HCT116 (cell line): ENCODE results near the gene IQUB. TPM values are rescaled to one million over a fixed set of nuclear protein-coding genes. Genes with fewer than 3 reads are reported as not detected.
A peak's percentile ranks its signal among the peaks of the same experiment; 100 is the strongest.

Experiments used
- ATAC-seq: fragments of 200-7000 bp; cut with Tn5 transposase; 2 replicates; pipeline ENCODE4 v1.9.1; 2020; ENCODE audit warnings: mild to moderate bottlenecking, moderate library complexity
- Bru-seq: library from RNA; stranded (reverse); fragments of 400-500 nt; gene quantifications from one replicate; lab custom pipeline; 2021; lab: Mats Ljungman, UMichigan
- BruChase-seq, 2 experiments: library from RNA; stranded (reverse); fragments of 400-500 nt; gene quantifications; one replicate each; lab custom pipeline; 2021; lab: Mats Ljungman, UMichigan
- BruUV-seq: library from RNA; stranded (reverse); fragments of 400-500 nt; replicated peaks from 2 replicates; lab custom pipeline; 2021; lab: Mats Ljungman, UMichigan
- CTCF ChIA-PET: fragments of 300-600 bp; sonication (Branson Sonifier 250); formaldehyde crosslinking; loops from one replicate; lab custom pipeline; 2021; ENCODE audit warnings: antibody characterized with exemption; lab: Charles Lee
- POLR2A ChIA-PET: fragments of 300-600, 350-600 bp; sonication (Branson Sonifier 250); formaldehyde crosslinking; loops from one replicate; lab custom pipeline; 2021; ENCODE audit warnings: antibody characterized with exemption; lab: Charles Lee
- RAD21 ChIA-PET, 2 experiments: fragments of 300-600 bp; sonication (Branson Sonifier 250); formaldehyde crosslinking; loops; one replicate each; lab custom pipeline; 2023; ENCODE audit warnings: low total read pairs in 2 of 2; ENCODE audit not compliant: uncharacterized antibody in 2 of 2, unreplicated experiment in 2 of 2, low non-redundant PET in 1 of 2; lab: Charles Lee
- DNase-seq: peaks from one replicate; pipeline ENCODE4 v3.0.0-alpha.2; 2010; ENCODE audit warnings: low read depth, low spot score
- H2AFZ ChIP-seq: fragments of 200-600 bp; shearing (Covaris generic), sonication (generic); 2 replicates; pipeline ENCODE4 v1.6.1; 2017; ENCODE audit warnings: low read depth, mixed run types, mixed read lengths, antibody characterized with exemption, low read length; ENCODE audit not compliant: poor library complexity, severe bottlenecking
- H3K27ac ChIP-seq: 2 replicates; pipeline ENCODE4 v1.5.1; 2012; ENCODE audit warnings: low read depth, low read length
- H3K27me3 ChIP-seq: fragments of 200-600 bp; sonication (generic); 2 replicates; pipeline ENCODE4 v1.6.1; 2016; ENCODE audit warnings: mixed run types, low read length, mixed read lengths; ENCODE audit not compliant: insufficient read depth
- H3K36me3 ChIP-seq, 2 experiments: fragments of 200-500 bp in 1 of 2; fragments of 200-600 bp in 1 of 2; sonication (Bioruptor generic) in 1 of 2; sonication (generic) in 1 of 2; 2 replicates each; pipeline versions ENCODE4 v1.5.1 to v1.6.1; 2014 to 2016; ENCODE audit warnings: low read length in 2 of 2, inconsistent platforms in 1 of 2, mixed read lengths in 1 of 2, mixed run types in 1 of 2; ENCODE audit not compliant: insufficient read depth in 2 of 2, control insufficient read depth in 1 of 2
- H3K4me1 ChIP-seq, 2 experiments: fragments of 200-600 bp in 1 of 2; sonication (generic) in 1 of 2; 2 replicates each; pipeline versions ENCODE4 v1.5.1 to v1.6.1; 2012 to 2017; ENCODE audit warnings: low read length in 2 of 2, inconsistent platforms in 1 of 2, mild to moderate bottlenecking in 1 of 2, mixed read lengths in 1 of 2, mixed run types in 1 of 2, moderate library complexity in 1 of 2; ENCODE audit not compliant: insufficient read depth in 2 of 2, control insufficient read depth in 1 of 2
- H3K4me2 ChIP-seq: fragments of 200-600 bp; sonication (generic); 2 replicates; pipeline ENCODE4 v1.6.1; 2017; ENCODE audit warnings: mixed run types, low read length, mixed read lengths
- H3K4me3 ChIP-seq, 2 experiments: fragments of 200-600 bp in 1 of 2; sonication (generic) in 1 of 2; replicated peaks in 1 of 2; 2 replicates each; pipeline ENCODE4 v1.5.1; 2011 to 2016; ENCODE audit warnings: low read length in 2 of 2, control low read depth in 1 of 2, low read depth in 1 of 2, mild to moderate bottlenecking in 1 of 2, mixed read lengths in 1 of 2, mixed run types in 1 of 2
- H3K79me2 ChIP-seq: fragments of 200-600 bp; sonication (generic); 2 replicates; pipeline ENCODE4 v1.6.1; 2017; ENCODE audit warnings: mild to moderate bottlenecking, mixed run types, low read length, moderate library complexity, mixed read lengths; ENCODE audit not compliant: insufficient read depth
- H3K9ac ChIP-seq: fragments of 200-600 bp; sonication (generic); 2 replicates; pipeline ENCODE4 v1.6.1; 2016; ENCODE audit warnings: low read length, mixed read lengths
- H3K9me2 ChIP-seq: fragments of 200-600 bp; sonication (generic), shearing (Covaris generic); 2 replicates; pipeline ENCODE4 v1.6.1; 2017; ENCODE audit warnings: mixed run types, mild to moderate bottlenecking, moderate library complexity; ENCODE audit not compliant: insufficient read depth
- H3K9me3 ChIP-seq, 2 experiments: fragments of 200-500 bp in 1 of 2; fragments of 200-600 bp in 1 of 2; sonication (Bioruptor generic) in 1 of 2; sonication (generic) in 1 of 2; 2 replicates each; pipeline ENCODE4 v1.6.1; 2014 to 2017; ENCODE audit warnings: low read length in 2 of 2, mixed read lengths in 2 of 2, inconsistent platforms in 1 of 2, low read depth in 1 of 2, mild to moderate bottlenecking in 1 of 2, mixed run types in 1 of 2, moderate library complexity in 1 of 2; ENCODE audit not compliant: control insufficient read depth in 1 of 2, insufficient read depth in 1 of 2
- H4K20me1 ChIP-seq: fragments of 200-600 bp; sonication (generic), shearing (Covaris generic); 2 replicates; pipeline ENCODE4 v1.6.1; 2017; ENCODE audit warnings: mixed run types, mild to moderate bottlenecking, moderate library complexity; ENCODE audit not compliant: insufficient read depth
- ELF1 ChIP-seq: IDR thresholded peaks from 2 replicates; pipeline ENCODE4 v1.6.1; 2012; ENCODE audit warnings: low read depth, borderline replicate concordance
- JUND ChIP-seq: IDR thresholded peaks from 2 replicates; pipeline ENCODE4 v1.6.1; 2012
- MAX ChIP-seq: IDR thresholded peaks from 2 replicates; pipeline ENCODE4 v1.6.1; 2012
- POLR2AphosphoS5 ChIP-seq: IDR thresholded peaks from 2 replicates; pipeline ENCODE4 v1.6.1; 2011; ENCODE audit warnings: mild to moderate bottlenecking, low read depth, low read length, moderate library complexity
- SIN3A ChIP-seq: IDR thresholded peaks from 2 replicates; pipeline ENCODE4 v1.6.1; 2012; ENCODE audit warnings: low read depth
- SP1 ChIP-seq: IDR thresholded peaks from 2 replicates; pipeline ENCODE4 v1.6.1; 2012; ENCODE audit warnings: low read depth
- SRF ChIP-seq: IDR thresholded peaks from 2 replicates; pipeline ENCODE4 v1.6.1; 2012; ENCODE audit warnings: low read depth
- TCF7L2 ChIP-seq: IDR thresholded peaks from 2 replicates; pipeline ENCODE4 v1.7.0; 2011; ENCODE audit warnings: borderline replicate concordance, inconsistent platforms; ENCODE audit not compliant: insufficient read depth, insufficient read length; ENCODE audit errors: extremely low read depth
- intact Hi-C: fragments of 100-400 bp; cut with micrococcal nuclease; formaldehyde crosslinking; loops from 2 replicates; pipeline ENCODE4 v1.10.0; 2022
- long read RNA-seq: library from polyadenylated mRNA; unstranded; transcript quantifications from one replicate; pipeline ENCODE4 v2.0.0, GENCODE V29; 2021; ENCODE audit not compliant: unreplicated experiment
- polyA plus RNA-seq: library from polyadenylated mRNA; unstranded; fragments of >200 nt; gene quantifications from 2 replicates; pipeline ENCODE4 v1.2.1, GENCODE V29; 2012; ENCODE audit warnings: missing spikeins
- total RNA-seq: library from RNA; stranded (reverse); gene quantifications from one replicate; pipeline ENCODE4 v1.2.1, GENCODE V29; 2021; ENCODE audit not compliant: unreplicated experiment

The IQUB gene
- total RNA-seq, result 0.79 TPM
- 0.12 and 0.22 TPM in 2 replicates for polyA plus RNA-seq
- Bru-seq, nascent RNA, result percentile 32 among the genes with signal in this experiment
- BruChase-seq, experiment 1, labeled RNA remaining after a 6-hour chase, result percentile 34 among the genes with signal in this experiment
- percentile 38 among the genes with signal in this experiment for BruChase-seq, experiment 2, labeled RNA remaining after a 2-hour chase
- long read RNA-seq, partial matches to known transcripts, result 1 of 2 reads
- long read RNA-seq, other reads (novel, unspliced or antisense), result 1 of 2 reads

GRCh38 chr7:123534383-123535260 lies at the start of gene IQUB:
TSS of gene IQUB (minus strand) at chr7:123534595. CDS start at chr7:123512340, 22,255 bp downstream.
- Histone ChIP-seq H3K9me3 (no peaks in the 10 kb centered on the region), H2AFZ (peak within 1 kb of the TSS; percentile 90), H3K9me2 (no peaks in the 10 kb centered on the region), H3K4me1 (peaks cover 11 to 33% of the 10 kb centered on the region in 2 experiments), H3K79me2 (no peaks in the 10 kb centered on the region), H3K27ac (peak within 1 kb of the TSS; percentile 49; the same call in 1 of the 2 replicates), H3K27me3 (no peaks in the 10 kb centered on the region), H3K9ac (peak within 1 kb of the TSS; percentile 60)
- intact Hi-C loops, result no loop called here
- ChIA-PET POLR2A (interaction anchor here (0.6 to 1.3 kb wide), 3 partner anchors 24 to 1404 kb away, joined by 3 to 6 read pairs (median 5); partner anchors contain the start of gene NDUFA5), RAD21 (interaction anchor here in 1 of 2 experiments (0.6 kb wide), 1 partner anchor 796 kb away, joined by 3 read pairs; no protein-coding TSS in a partner anchor)
- TF ChIP-seq SP1 (peak; percentile 35; the same call in 1 of the 2 replicates), MAX (no peak), SRF (no peak), JUND (no peak), TCF7L2 (no peak), ELF1 (peak; percentile 13; the same call in 1 of the 2 replicates), SIN3A (no peak), POLR2AphosphoS5 (peak; percentile 32; the same call in 1 of the 2 replicates)
- TF ChIP-seq, all 23 proteins: peak for 3
- ATAC-seq (peak; percentile 86), DNase-seq (peak; percentile 93)
- Histone ChIP-seq H3K4me2 (peak within 1 kb of the TSS; percentile 98), H3K4me3 (peak within 1 kb of the TSS; percentile 60 to 61), H3K36me3 (no peaks in the 10 kb centered on the region), H4K20me1 (no peaks in the 10 kb centered on the region)
- no TSS peak for BruUV-seq
- CTCF ChIA-PET, result interaction anchor here (2.6 kb wide), 1 partner anchor 40 kb away, joined by 19 read pairs; no protein-coding TSS in a partner anchor
